GM13977 (cell line): ENCODE results near the gene PROC.

Experiments used
- DNase-seq: peaks from one replicate; pipeline ENCODE4 v3.0.0; 2012; ENCODE audit warnings: low spot score
- in situ Hi-C: fragments of 300-500 bp; cut with MboI; formaldehyde crosslinking; loops from one replicate; pipeline ENCODE4 v1.12.0; 2022; ENCODE audit warnings: low sequenced_read_pairs, low pct_unique_long_range_greater_than_20kb, mixed read lengths, inconsistent platforms; ENCODE audit not compliant: unreplicated experiment
- TF ChIP-seq, protein P1 (sequence below): IDR thresholded peaks from 2 replicates; pipeline ENCODE4 v1.5.1; 2012; ENCODE audit warnings: mild to moderate bottlenecking, control low read depth; ENCODE audit not compliant: insufficient read depth; ENCODE audit errors: extremely low read depth, missing control alignments

The PROC gene

DNA sequence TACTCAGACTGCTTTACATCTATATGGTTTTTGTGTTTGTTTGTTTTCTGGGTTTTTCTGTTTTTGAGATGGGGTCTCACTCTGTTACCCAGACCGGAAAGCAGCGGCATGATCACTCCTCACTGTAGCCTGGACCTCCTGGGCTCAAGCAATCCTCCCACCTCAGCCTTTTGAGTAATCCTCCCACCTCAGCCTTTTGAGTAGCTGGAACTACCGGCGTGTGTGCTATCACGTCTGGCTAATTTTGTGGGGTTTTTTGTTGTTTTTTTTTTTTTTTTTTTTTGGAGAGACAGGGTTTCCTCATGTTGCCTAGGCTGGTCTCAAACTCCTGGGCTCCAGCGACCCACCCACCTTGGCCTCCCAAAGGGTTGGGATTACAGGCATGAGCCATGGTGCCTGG is 39.5 kb upstream of the PROC start:
- DNase-seq, result no peak
- in situ Hi-C loops, result no loop called here
- TF ChIP-seq, protein P1, sequence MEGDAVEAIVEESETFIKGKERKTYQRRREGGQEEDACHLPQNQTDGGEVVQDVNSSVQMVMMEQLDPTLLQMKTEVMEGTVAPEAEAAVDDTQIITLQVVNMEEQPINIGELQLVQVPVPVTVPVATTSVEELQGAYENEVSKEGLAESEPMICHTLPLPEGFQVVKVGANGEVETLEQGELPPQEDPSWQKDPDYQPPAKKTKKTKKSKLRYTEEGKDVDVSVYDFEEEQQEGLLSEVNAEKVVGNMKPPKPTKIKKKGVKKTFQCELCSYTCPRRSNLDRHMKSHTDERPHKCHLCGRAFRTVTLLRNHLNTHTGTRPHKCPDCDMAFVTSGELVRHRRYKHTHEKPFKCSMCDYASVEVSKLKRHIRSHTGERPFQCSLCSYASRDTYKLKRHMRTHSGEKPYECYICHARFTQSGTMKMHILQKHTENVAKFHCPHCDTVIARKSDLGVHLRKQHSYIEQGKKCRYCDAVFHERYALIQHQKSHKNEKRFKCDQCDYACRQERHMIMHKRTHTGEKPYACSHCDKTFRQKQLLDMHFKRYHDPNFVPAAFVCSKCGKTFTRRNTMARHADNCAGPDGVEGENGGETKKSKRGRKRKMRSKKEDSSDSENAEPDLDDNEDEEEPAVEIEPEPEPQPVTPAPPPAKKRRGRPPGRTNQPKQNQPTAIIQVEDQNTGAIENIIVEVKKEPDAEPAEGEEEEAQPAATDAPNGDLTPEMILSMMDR, result no peak

GRCh38 chr2:127379712-127380355 is 38.4 kb upstream of the PROC start:
- TF ChIP-seq, protein P1, result no peak
- DNase-seq, result no peak
- in situ Hi-C loops, result no loop called here

- in situ Hi-C loops, result no loop called here
- TF ChIP-seq, protein P1, result no peak
- no peak for DNase-seq
These were observed 36.5 kb upstream of the PROC start for GRCh38 chr2:127381762-127382161.

GRCh38 chr2:127382831-127383230 is 35.4 kb upstream of the PROC start:
- no peak for DNase-seq
- TF ChIP-seq, protein P1, result no peak
- in situ Hi-C loops, result no loop called here

DNA sequence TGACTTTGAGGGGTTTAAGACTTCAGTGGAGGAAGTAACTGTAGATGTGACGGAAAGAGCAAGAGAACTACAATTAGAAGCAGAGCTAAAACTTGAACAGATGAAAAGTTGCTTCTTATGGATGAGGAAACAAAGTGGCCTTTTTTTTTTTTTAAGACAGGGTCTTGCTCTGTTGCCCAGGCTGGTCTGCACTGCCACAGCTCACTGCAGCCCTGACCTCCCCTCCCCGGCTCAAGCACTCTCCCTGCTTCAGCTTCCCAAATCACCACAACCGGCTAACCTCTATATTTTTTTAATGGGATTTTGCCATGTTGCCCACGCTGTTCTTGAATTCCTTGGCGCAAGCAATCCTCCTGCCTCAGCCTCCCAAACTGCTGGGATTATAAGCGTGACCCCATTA is 33.7 kb upstream of the PROC start:
- TF ChIP-seq, protein P1, result no peak
- DNase-seq, result no peak
- in situ Hi-C loops, result no loop called here

- DNase-seq, result no peak
- in situ Hi-C loops, result no loop called here
- TF ChIP-seq, protein P1, result no peak
These were observed 32.0 kb upstream of the PROC start for GRCh38 chr2:127386246-127386645.
